ENCODE results near the gene TTN. TPM values are rescaled to one million over a fixed set of nuclear protein-coding genes. Genes with fewer than 3 reads are reported as not detected.

Gene TTN
- total RNA-seq, 4 donors from 2014 or later, result 0.19 to 3.1 (median 1.7) TPM

- H3K27me3 ChIP-seq, result no peaks in the 10 kb centered on the region
- no peak overlapping the region for H3K27ac ChIP-seq
- 62 to 76% methylated on average over 8 of the region's 8 CpGs for WGBS, 2 donors
- intact Hi-C loops (cut with DNase I), result no loop called here
- no peak for DNase-seq
- no peaks in the 10 kb centered on the region for H3K4me1 ChIP-seq
- TF ChIP-seq POLR2A (IDR thresholded peaks at IDR 0.05), result no peak
- TF ChIP-seq, protein P1, sequence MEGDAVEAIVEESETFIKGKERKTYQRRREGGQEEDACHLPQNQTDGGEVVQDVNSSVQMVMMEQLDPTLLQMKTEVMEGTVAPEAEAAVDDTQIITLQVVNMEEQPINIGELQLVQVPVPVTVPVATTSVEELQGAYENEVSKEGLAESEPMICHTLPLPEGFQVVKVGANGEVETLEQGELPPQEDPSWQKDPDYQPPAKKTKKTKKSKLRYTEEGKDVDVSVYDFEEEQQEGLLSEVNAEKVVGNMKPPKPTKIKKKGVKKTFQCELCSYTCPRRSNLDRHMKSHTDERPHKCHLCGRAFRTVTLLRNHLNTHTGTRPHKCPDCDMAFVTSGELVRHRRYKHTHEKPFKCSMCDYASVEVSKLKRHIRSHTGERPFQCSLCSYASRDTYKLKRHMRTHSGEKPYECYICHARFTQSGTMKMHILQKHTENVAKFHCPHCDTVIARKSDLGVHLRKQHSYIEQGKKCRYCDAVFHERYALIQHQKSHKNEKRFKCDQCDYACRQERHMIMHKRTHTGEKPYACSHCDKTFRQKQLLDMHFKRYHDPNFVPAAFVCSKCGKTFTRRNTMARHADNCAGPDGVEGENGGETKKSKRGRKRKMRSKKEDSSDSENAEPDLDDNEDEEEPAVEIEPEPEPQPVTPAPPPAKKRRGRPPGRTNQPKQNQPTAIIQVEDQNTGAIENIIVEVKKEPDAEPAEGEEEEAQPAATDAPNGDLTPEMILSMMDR (IDR thresholded peaks at IDR 0.05), result no peak
- no peaks in the 10 kb centered on the region for H3K9me3 ChIP-seq
- no peak overlapping the region for H3K4me3 ChIP-seq
- H3K36me3 ChIP-seq, result peaks cover 0 to 46% (median 0%) of the 10 kb centered on the region in 3 donors
Observed at GRCh38 chr2:178530625-178531142, 276.5 kb downstream of the TTN start.

GRCh38 chr2:178530131-178530530 lies 277.1 kb downstream of the TTN start:
- H3K27ac ChIP-seq, result no peak overlapping the region
- H3K27me3 ChIP-seq, result no peaks in the 10 kb centered on the region
- WGBS, 2 donors, result 56 to 81% methylated on average over 2 of the region's 2 CpGs
- H3K4me1 ChIP-seq, result no peaks in the 10 kb centered on the region
- H3K9me3 ChIP-seq, result no peaks in the 10 kb centered on the region
- no peak for TF ChIP-seq POLR2A (IDR thresholded peaks at IDR 0.05)
- TF ChIP-seq, protein P1 (IDR thresholded peaks at IDR 0.05), result no peak
- H3K36me3 ChIP-seq, result peaks cover 0 to 42% (median 0%) of the 10 kb centered on the region in 3 donors
- intact Hi-C loops (cut with DNase I), result no loop called here
- no peak for DNase-seq
- H3K4me3 ChIP-seq, result no peak overlapping the region

GRCh38 chr2:178529194-178529593 lies 278.0 kb downstream of the TTN start:
- Histone ChIP-seq H3K9me3 (no peaks in the 10 kb centered on the region), H3K4me3 (no peak overlapping the region), H3K4me1 (peaks cover 0 to 2% (median 0%) of the 10 kb centered on the region in 3 donors), H3K36me3 (peaks cover 0 to 33% (median 0%) of the 10 kb centered on the region in 3 donors), H3K27ac (no peak overlapping the region), H3K27me3 (no peaks in the 10 kb centered on the region)
- intact Hi-C loops (cut with DNase I), result no loop called here
- no peak for DNase-seq
- TF ChIP-seq, protein P1 (IDR thresholded peaks at IDR 0.05), result no peak
- WGBS, 2 donors, result 64 to 69% methylated on average over 2 of the region's 2 CpGs

GRCh38 chr2:178528647-178529046 lies 278.6 kb downstream of the TTN start:
- no peaks in the 10 kb centered on the region for H3K27me3 ChIP-seq
- H3K27ac ChIP-seq, result no peak overlapping the region
- intact Hi-C loops (cut with DNase I), result no loop called here
- H3K4me3 ChIP-seq, result no peak overlapping the region
- no peak for DNase-seq
- TF ChIP-seq, protein P1 (IDR thresholded peaks at IDR 0.05), result no peak
- no peak for TF ChIP-seq POLR2A (IDR thresholded peaks at IDR 0.05)
- peaks cover 0 to 27% (median 0%) of the 10 kb centered on the region in 3 donors for H3K36me3 ChIP-seq
- no peaks in the 10 kb centered on the region for H3K9me3 ChIP-seq
- H3K4me1 ChIP-seq, result peaks cover 0 to 7% (median 0%) of the 10 kb centered on the region in 3 donors
- WGBS, 2 donors, result 95 to 96% methylated on average over 5 of the region's 5 CpGs

- DNase-seq, result no peak
- intact Hi-C loops (cut with DNase I), result no loop called here
- TF ChIP-seq, protein P1 (IDR thresholded peaks at IDR 0.05), result no peak
- TF ChIP-seq POLR2A (IDR thresholded peaks at IDR 0.05), result no peak
- Histone ChIP-seq H3K4me3 (no peak overlapping the region), H3K4me1 (peaks cover 0 to 9% (median 0%) of the 10 kb centered on the region in 3 donors), H3K9me3 (no peaks in the 10 kb centered on the region), H3K27me3 (no peaks in the 10 kb centered on the region), H3K36me3 (peaks cover 0 to 17% (median 0%) of the 10 kb centered on the region in 3 donors), H3K27ac (no peak overlapping the region)
- 67 to 82% methylated on average over 2 of the region's 2 CpGs for WGBS, 2 donors
Observed at GRCh38 chr2:178527592-178527991, 279.6 kb downstream of the TTN start.

Measured in esophagus squamous epithelium (tissue), 5 donors.